ENCODE results near the gene ITGAE. TPM values are rescaled to one million over a fixed set of nuclear protein-coding genes. Genes with fewer than 3 reads are reported as not detected.

ITGAE gene
- total and polyA plus RNA-seq, 10 of the 15 experiments (the other 5 are each of a cell fraction or from before 2014, with no cell fraction given), result 13.1 to 161 (median 34.8) TPM

GRCh38 chr17:3845621-3846436 lies 44.8 kb upstream of the ITGAE start, which contains the start of gene NCBP3 (continued):
- TF ChIP-seq, protein P1, sequence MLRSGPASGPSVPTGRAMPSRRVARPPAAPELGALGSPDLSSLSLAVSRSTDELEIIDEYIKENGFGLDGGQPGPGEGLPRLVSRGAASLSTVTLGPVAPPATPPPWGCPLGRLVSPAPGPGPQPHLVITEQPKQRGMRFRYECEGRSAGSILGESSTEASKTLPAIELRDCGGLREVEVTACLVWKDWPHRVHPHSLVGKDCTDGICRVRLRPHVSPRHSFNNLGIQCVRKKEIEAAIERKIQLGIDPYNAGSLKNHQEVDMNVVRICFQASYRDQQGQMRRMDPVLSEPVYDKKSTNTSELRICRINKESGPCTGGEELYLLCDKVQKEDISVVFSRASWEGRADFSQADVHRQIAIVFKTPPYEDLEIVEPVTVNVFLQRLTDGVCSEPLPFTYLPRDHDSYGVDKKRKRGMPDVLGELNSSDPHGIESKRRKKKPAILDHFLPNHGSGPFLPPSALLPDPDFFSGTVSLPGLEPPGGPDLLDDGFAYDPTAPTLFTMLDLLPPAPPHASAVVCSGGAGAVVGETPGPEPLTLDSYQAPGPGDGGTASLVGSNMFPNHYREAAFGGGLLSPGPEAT (IDR thresholded peaks at IDR 0.05; ENCODE audit: low read depth), result no peak
- TF ChIP-seq BCLAF1 (IDR thresholded peaks at IDR 0.05) (no peak), ZSCAN29 (IDR thresholded peaks at IDR 0.05) (no peak), JUND (IDR thresholded peaks at IDR 0.05; ENCODE audit: low read depth, low read length) (peak; percentile 37; the same call in 1 of the 2 replicates), E4F1 (IDR thresholded peaks at IDR 0.05; ENCODE audit: borderline replicate concordance, partially characterized antibody) (no peak), SREBF1 (IDR thresholded peaks at IDR 0.05; ENCODE audit: low read length) (no peak), ELK1 (IDR thresholded peaks at IDR 0.05; ENCODE audit: low read depth, low read length) (peak; percentile 80), TCF7 (IDR thresholded peaks at IDR 0.05; ENCODE audit: borderline replicate concordance) (no peak), SPI1 (IDR thresholded peaks at IDR 0.05; ENCODE audit: borderline replicate concordance, insufficient read depth, low read depth, low read length) (no peak), IKZF2 (IDR thresholded peaks at IDR 0.05) (no peak; a peak in 1 of 4 replicates), ZNF384 (IDR thresholded peaks at IDR 0.05; ENCODE audit: borderline replicate concordance, low read depth, low read length) (no peak), CHD1 (IDR thresholded peaks at IDR 0.05; ENCODE audit: low read depth, low read length) (no peak), NFIC (IDR thresholded peaks at IDR 0.05; ENCODE audit: low read depth, low read length) (no peak)
- TF ChIP-seq, protein P2, sequence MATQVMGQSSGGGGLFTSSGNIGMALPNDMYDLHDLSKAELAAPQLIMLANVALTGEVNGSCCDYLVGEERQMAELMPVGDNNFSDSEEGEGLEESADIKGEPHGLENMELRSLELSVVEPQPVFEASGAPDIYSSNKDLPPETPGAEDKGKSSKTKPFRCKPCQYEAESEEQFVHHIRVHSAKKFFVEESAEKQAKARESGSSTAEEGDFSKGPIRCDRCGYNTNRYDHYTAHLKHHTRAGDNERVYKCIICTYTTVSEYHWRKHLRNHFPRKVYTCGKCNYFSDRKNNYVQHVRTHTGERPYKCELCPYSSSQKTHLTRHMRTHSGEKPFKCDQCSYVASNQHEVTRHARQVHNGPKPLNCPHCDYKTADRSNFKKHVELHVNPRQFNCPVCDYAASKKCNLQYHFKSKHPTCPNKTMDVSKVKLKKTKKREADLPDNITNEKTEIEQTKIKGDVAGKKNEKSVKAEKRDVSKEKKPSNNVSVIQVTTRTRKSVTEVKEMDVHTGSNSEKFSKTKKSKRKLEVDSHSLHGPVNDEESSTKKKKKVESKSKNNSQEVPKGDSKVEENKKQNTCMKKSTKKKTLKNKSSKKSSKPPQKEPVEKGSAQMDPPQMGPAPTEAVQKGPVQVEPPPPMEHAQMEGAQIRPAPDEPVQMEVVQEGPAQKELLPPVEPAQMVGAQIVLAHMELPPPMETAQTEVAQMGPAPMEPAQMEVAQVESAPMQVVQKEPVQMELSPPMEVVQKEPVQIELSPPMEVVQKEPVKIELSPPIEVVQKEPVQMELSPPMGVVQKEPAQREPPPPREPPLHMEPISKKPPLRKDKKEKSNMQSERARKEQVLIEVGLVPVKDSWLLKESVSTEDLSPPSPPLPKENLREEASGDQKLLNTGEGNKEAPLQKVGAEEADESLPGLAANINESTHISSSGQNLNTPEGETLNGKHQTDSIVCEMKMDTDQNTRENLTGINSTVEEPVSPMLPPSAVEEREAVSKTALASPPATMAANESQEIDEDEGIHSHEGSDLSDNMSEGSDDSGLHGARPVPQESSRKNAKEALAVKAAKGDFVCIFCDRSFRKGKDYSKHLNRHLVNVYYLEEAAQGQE (IDR thresholded peaks at IDR 0.05; ENCODE audit: low read depth, low read length), result no peak
- TF ChIP-seq, protein P3, sequence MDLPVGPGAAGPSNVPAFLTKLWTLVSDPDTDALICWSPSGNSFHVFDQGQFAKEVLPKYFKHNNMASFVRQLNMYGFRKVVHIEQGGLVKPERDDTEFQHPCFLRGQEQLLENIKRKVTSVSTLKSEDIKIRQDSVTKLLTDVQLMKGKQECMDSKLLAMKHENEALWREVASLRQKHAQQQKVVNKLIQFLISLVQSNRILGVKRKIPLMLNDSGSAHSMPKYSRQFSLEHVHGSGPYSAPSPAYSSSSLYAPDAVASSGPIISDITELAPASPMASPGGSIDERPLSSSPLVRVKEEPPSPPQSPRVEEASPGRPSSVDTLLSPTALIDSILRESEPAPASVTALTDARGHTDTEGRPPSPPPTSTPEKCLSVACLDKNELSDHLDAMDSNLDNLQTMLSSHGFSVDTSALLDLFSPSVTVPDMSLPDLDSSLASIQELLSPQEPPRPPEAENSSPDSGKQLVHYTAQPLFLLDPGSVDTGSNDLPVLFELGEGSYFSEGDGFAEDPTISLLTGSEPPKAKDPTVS (IDR thresholded peaks at IDR 0.05; ENCODE audit: low read depth, low read length), result peak; percentile 18; the same call in 1 of the 2 replicates

Data from GM12878 (cell line).